ENCODE results near the gene PHGDH.

Gene PHGDH

DNA sequence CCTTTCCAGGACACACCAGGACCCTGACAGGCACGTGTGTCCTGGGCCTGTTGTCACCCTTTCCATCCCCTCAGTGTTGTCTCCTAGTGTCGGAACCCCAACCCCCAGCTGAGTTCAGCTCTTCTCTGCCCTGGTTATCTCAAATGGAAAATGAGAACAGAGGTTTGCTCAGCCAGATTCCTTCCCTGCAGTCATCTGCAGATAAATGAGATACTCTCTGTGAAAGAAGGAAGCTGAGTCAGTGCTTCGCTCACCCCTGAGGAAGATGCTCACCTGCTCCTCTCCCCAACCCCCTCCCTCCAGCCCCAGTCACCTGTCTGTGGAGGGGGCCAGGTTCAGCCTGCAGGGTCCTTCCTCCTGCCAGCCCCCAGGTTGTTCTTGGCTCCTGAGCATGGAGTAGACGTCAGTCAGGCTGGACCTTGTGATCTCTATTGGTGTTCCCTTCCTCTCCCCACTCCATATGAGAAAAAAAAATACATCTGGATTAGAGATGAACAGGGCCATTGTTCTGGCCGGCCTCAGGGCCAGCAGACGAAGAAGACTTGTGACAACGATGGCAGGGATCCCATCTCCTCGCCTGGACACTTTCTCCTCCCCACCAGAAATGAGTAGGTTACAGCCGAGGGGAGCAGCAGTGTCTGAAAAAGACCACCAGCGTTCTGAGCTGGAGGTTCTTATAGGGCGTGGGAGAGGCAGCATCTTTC, 20.9 kb downstream of the PHGDH start:
- TF ChIP-seq, protein P1, sequence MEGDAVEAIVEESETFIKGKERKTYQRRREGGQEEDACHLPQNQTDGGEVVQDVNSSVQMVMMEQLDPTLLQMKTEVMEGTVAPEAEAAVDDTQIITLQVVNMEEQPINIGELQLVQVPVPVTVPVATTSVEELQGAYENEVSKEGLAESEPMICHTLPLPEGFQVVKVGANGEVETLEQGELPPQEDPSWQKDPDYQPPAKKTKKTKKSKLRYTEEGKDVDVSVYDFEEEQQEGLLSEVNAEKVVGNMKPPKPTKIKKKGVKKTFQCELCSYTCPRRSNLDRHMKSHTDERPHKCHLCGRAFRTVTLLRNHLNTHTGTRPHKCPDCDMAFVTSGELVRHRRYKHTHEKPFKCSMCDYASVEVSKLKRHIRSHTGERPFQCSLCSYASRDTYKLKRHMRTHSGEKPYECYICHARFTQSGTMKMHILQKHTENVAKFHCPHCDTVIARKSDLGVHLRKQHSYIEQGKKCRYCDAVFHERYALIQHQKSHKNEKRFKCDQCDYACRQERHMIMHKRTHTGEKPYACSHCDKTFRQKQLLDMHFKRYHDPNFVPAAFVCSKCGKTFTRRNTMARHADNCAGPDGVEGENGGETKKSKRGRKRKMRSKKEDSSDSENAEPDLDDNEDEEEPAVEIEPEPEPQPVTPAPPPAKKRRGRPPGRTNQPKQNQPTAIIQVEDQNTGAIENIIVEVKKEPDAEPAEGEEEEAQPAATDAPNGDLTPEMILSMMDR (conservative IDR thresholded peaks at IDR 0.05; ENCODE audit: low read depth): no peak
- no peak for DNase-seq (ENCODE audit: low spot score)
- no peak overlapping the region for H3K27ac ChIP-seq
- ChIA-PET CTCF (interaction anchor here (0.6 to 0.7 kb wide), 2 partner anchors 13 to 121 kb away, joined by 3 read pairs; no protein-coding TSS in a partner anchor), POLR2A (ENCODE audit: low non-redundant PET) (no interaction called here)

DNA sequence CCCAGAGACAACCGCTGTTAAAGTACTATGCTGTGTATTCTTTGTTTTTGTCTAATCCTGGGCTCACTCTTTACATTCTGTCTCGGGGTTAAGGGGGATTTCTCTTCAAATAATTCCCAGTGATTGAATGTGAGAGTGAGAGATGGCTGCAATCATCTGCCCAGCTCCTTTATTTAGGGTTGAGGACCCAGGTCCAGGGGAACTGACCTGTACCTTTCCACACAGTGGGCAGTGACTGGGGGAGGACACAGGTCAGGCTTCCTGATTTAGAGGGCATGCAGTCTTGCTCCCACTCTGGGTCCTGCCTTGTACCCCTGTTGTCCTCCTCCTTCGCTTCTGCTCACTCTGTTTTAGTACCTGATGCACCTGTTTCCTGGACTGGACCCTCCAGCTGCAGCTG, 22.0 kb downstream of the PHGDH start:
- ChIA-PET POLR2A (ENCODE audit: low non-redundant PET) (no interaction called here), CTCF (interaction anchor here (0.6 to 1.2 kb wide), 2 partner anchors 18 to 138 kb away, joined by 3 to 5 read pairs; no protein-coding TSS in a partner anchor)
- TF ChIP-seq, protein P1 (conservative IDR thresholded peaks at IDR 0.05; ENCODE audit: low read depth): no peak
- no peak for DNase-seq (ENCODE audit: low spot score)
- H3K27ac ChIP-seq: no peak overlapping the region

DNA sequence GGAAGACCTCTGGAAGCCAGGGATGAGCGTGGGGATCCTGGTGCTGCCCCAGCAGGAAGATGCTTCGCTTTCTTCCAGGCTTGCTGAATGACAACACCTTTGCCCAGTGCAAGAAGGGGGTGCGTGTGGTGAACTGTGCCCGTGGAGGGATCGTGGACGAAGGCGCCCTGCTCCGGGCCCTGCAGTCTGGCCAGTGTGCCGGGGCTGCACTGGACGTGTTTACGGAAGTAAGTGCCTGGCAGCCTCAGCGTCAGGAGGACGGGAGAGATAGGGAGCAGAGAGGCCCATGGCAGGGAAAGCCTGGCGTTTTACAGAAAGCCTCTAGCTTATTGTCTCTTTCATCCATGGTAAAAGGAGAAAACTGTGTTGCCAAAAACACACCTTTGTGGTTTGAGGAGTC, 23.5 kb downstream of the PHGDH start:
- TF ChIP-seq, protein P1 (conservative IDR thresholded peaks at IDR 0.05; ENCODE audit: low read depth): no peak
- no peak for DNase-seq (ENCODE audit: low spot score)
- no peak overlapping the region for H3K27ac ChIP-seq
- CTCF ChIA-PET: interaction anchor here (0.7 kb wide), 1 partner anchor 88 kb away, joined by 3 read pairs; no protein-coding TSS in a partner anchor
- POLR2A ChIA-PET (ENCODE audit: low non-redundant PET): no interaction called here

DNA sequence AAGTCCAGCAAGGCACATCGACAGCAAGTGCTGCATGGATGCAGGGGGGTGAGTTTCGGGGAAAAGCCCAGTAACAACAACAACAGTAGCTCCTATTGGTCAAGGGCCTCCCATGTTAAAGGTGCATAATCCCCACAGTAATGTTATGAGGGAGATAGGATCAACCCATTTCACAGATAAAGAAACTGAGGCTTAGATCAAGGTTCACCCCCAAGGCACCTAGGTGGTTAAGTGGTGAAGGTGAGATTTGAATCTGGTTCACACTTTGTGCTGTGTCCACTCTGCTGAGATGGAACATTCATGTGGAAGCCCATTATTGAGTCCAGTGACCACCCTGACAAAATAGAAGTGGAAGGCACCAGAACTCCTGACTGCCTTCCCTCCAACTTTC, 24.9 kb downstream of the PHGDH start:
- TF ChIP-seq, protein P1 (conservative IDR thresholded peaks at IDR 0.05; ENCODE audit: low read depth): no peak
- CTCF ChIA-PET: no interaction called here
- no peak for DNase-seq (ENCODE audit: low spot score)
- no peak overlapping the region for H3K27ac ChIP-seq
- POLR2A ChIA-PET (ENCODE audit: low non-redundant PET): no interaction called here

DNA sequence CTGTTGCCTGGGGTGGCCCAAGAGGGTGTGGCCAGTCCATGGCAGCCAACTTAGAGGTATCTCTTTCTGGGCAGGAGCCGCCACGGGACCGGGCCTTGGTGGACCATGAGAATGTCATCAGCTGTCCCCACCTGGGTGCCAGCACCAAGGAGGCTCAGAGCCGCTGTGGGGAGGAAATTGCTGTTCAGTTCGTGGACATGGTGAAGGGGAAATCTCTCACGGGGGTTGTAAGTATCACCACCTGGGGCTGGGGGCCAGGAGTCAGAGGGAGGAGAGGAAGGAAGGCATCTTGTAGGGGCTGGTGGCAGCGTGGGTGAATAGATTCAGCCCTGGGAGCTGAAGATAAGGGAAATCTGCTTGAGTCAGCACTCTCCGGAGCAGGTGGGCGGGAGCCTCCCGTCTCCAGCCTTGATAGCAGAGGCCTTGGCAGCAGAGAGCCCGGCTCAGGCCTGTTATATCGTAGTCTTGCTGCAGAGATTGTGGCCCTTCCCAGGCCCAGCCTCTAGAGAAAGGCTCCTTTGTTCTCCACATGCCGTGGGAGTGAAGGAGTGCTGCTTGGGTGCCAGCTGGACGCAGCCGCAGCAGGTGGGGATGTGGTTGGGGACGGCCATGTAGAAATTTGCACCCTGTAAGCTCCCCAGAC, 25.4 kb downstream of the PHGDH start:
- TF ChIP-seq, protein P1 (conservative IDR thresholded peaks at IDR 0.05; ENCODE audit: low read depth): no peak
- DNase-seq (ENCODE audit: low spot score): no peak
- ChIA-PET POLR2A (ENCODE audit: low non-redundant PET) (interaction anchor here (0.6 kb wide), 1 partner anchor 14 kb away, joined by 3 read pairs; no protein-coding TSS in a partner anchor), CTCF (no interaction called here)
- 0 out of 2 replicates have a peak overlapping the region, but pooled peaks have one; percentile 4 for H3K27ac ChIP-seq

DNA sequence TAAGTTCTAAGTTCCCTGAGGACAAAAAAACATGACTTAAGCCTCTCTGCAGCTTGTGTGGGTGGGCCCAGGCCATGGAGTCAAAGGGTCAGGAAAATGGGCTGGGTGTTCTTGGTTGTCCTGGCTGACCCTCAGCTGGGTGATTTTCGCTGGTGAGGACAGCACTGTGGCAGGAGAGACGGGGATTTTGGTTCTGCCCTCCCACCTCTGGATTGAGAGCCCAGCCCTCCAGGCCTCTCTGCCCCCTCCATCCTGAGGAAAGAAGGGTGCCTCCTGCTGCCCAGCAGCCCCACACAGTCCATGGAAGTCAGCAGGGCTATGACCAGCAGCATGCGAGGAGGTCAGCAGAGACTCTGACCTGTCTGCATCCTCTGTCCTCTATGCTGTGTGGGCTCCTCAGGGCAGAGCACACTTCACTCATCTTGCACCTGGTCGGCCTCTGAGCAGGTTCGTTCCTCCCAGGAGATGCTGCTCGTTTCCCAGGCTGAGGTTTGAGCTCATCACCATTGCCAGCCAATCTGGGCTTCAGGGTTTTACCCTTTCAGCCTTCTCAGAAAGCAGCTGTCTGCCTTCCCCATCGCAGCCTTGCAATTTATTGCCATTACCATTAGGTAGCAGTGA, 26.5 kb downstream of the PHGDH start:
- ChIA-PET POLR2A (ENCODE audit: low non-redundant PET) (no interaction called here), CTCF (interaction anchor here (0.7 kb wide), 2 partner anchors 9 to 41 kb away, joined by 3 to 5 read pairs; no protein-coding TSS in a partner anchor)
- DNase-seq (ENCODE audit: low spot score): no peak
- TF ChIP-seq, protein P1 (conservative IDR thresholded peaks at IDR 0.05; ENCODE audit: low read depth): no peak
- H3K27ac ChIP-seq: no peak overlapping the region

Data from RWPE1 (cell line).